MCF 10A (cell line): ENCODE measurements around the gene STXBP6. TPM values are rescaled to one million over a fixed set of nuclear protein-coding genes. Genes with fewer than 3 reads are reported as not detected.
"Not testable (repeated sequence)": the region's sequence is repeated elsewhere in the genome, so short reads cannot be mapped to it uniquely, and the experiment has no call there.

Experiments
- BruUV-seq: library from RNA; stranded (reverse); fragments of 400-500 nt; replicated peaks from 2 replicates; lab custom pipeline; 2021; lab: Mats Ljungman, UMichigan
- CTCF ChIA-PET: fragments of 300-600 bp; sonication (Branson Sonifier 250); formaldehyde crosslinking; extraction: SDS; loops from one replicate; lab custom pipeline; 2021; ENCODE audit warnings: antibody characterized with exemption, inconsistent platforms; lab: Yijun Ruan, JAX
- POLR2A ChIA-PET: fragments of 300-600, 350-650 bp; sonication (Branson Sonifier 250); formaldehyde crosslinking; extraction: SDS; loops from one replicate; lab custom pipeline; 2020; ENCODE audit warnings: antibody characterized with exemption, inconsistent platforms; lab: Yijun Ruan, JAX
- DNase-seq: peaks from one replicate; pipeline ENCODE4 v3.0.0-alpha.2; 2018; ENCODE audit not compliant: unreplicated experiment
- H3K27ac Mint-ChIP-seq: one replicate; pipeline ENCODE4 v1.8.0; 2022; ENCODE audit warnings: mild to moderate bottlenecking, low read depth, mixed read lengths; ENCODE audit not compliant: unreplicated experiment
- H3K27me3 Mint-ChIP-seq: one replicate; pipeline ENCODE4 v1.8.0; 2022; ENCODE audit warnings: mixed read lengths; ENCODE audit not compliant: insufficient read depth, unreplicated experiment
- H3K36me3 Mint-ChIP-seq: one replicate; pipeline ENCODE4 v1.8.0; 2022; ENCODE audit warnings: mild to moderate bottlenecking, moderate library complexity, mixed read lengths; ENCODE audit not compliant: insufficient read depth, unreplicated experiment
- H3K4me1 Mint-ChIP-seq: one replicate; pipeline ENCODE4 v1.8.0; 2022; ENCODE audit warnings: mixed read lengths; ENCODE audit not compliant: insufficient read depth, unreplicated experiment
- H3K4me3 Mint-ChIP-seq: one replicate; pipeline ENCODE4 v1.8.0; 2022; ENCODE audit warnings: mild to moderate bottlenecking, moderate library complexity, mixed read lengths; ENCODE audit not compliant: unreplicated experiment
- H3K9me3 Mint-ChIP-seq: one replicate; pipeline ENCODE4 v1.8.0; 2022; ENCODE audit warnings: mixed read lengths; ENCODE audit not compliant: unreplicated experiment
- CTCF ChIP-seq: fragments of 200-600 bp; IDR thresholded peaks from one replicate; pipeline ENCODE4 v1.8.0; 2022; ENCODE audit warnings: antibody characterized with exemption, mild to moderate bottlenecking; ENCODE audit not compliant: unreplicated experiment
- intact Hi-C: fragments of 100-400 bp; cut with micrococcal nuclease; formaldehyde crosslinking; loops from 2 replicates; pipeline ENCODE4 v1.14.1; 2022
- total RNA-seq: library from RNA; stranded (reverse); gene quantifications from 2 replicates; pipeline ENCODE4 v1.2.3, GENCODE V29; 2022

The STXBP6 gene
- total RNA-seq, 1 experiment from 2014 or later, result not detected

- H3K36me3 Mint-ChIP-seq, result no peaks in the 10 kb centered on the region
- no peak overlapping the region for H3K27ac Mint-ChIP-seq
- ChIA-PET POLR2A (no interaction called here), CTCF (interaction anchor here (0.6 to 1.5 kb wide), 4 partner anchors 32 to 263 kb away, joined by 3 to 8 read pairs (median 3); no protein-coding TSS in a partner anchor)
- H3K27me3 Mint-ChIP-seq, result no peaks in the 10 kb centered on the region
- intact Hi-C loops, result no loop called here
- TF ChIP-seq CTCF, result no peak
- no peaks in the 10 kb centered on the region for H3K4me1 Mint-ChIP-seq
- no peaks in the 10 kb centered on the region for H3K9me3 Mint-ChIP-seq
- no peak overlapping the region for H3K4me3 Mint-ChIP-seq
- BruUV-seq, result no TSS peak
- DNase-seq, result no peak
Observed at GRCh38 chr14:24803933-24804494, 245.9 kb downstream of the STXBP6 start.

DNA sequence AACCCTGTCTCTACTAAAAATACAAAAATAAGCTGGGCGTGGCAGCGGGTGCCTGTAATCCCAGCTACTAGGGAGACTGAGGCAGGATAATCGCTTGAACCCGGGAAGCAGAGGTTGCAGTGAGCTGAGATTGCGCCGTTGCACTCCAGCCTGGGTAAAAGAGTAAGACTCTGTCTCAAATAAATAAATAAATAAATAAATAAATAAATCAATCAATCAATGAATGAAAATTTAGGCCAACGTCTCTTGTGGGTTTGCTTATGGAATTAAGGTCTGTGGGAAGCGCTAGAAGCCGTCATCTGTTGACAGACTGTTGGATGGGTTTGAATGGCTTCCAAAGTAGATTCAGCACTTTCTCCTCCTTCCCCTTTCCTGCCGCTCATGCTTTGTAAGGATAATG, 246.5 kb downstream of the STXBP6 start:
- DNase-seq, H3K9me3 Mint-ChIP-seq, intact Hi-C loops, BruUV-seq, H3K36me3 Mint-ChIP-seq, H3K27me3 Mint-ChIP-seq, POLR2A ChIA-PET, H3K27ac Mint-ChIP-seq, H3K4me3 Mint-ChIP-seq, H3K4me1 Mint-ChIP-seq: not testable (repeated sequence)
- CTCF ChIA-PET, result interaction anchor here (0.6 to 0.7 kb wide), 2 partner anchors 33 to 200 kb away, joined by 3 read pairs; no protein-coding TSS in a partner anchor

DNA sequence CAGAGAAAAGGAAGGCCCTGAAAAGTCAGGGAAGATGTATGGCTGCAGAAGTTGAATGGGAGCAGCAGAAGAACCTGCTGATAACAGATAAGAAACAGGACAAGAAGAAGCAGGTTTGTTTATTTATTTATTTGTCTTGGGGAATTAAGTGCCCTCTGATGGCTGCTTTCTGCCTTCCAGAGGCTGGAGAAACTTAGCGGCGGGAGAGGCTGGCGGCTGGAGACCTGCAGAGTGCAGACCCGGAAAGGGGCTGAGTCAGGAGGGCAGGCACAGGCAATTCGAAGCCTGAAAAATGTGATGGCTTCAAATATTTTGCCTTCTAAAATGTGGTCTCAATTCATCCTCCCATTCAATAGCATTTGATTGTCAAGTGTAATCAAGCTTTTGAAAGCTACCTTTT, 247.7 kb downstream of the STXBP6 start:
- no peak overlapping the region for H3K4me3 Mint-ChIP-seq
- DNase-seq, result no peak
- POLR2A ChIA-PET, result no interaction called here
- intact Hi-C loops, result no loop called here
- TF ChIP-seq CTCF, result no peak
- no peak overlapping the region for H3K27ac Mint-ChIP-seq
- BruUV-seq, result no TSS peak
- peaks cover 4% of the 10 kb centered on the region for H3K9me3 Mint-ChIP-seq
- H3K27me3 Mint-ChIP-seq, result no peaks in the 10 kb centered on the region
- no peaks in the 10 kb centered on the region for H3K4me1 Mint-ChIP-seq
- no peaks in the 10 kb centered on the region for H3K36me3 Mint-ChIP-seq
- CTCF ChIA-PET, result interaction anchor here (0.6 to 0.7 kb wide), 2 partner anchors 86 to 1360 kb away, joined by 3 read pairs; no protein-coding TSS in a partner anchor

DNA sequence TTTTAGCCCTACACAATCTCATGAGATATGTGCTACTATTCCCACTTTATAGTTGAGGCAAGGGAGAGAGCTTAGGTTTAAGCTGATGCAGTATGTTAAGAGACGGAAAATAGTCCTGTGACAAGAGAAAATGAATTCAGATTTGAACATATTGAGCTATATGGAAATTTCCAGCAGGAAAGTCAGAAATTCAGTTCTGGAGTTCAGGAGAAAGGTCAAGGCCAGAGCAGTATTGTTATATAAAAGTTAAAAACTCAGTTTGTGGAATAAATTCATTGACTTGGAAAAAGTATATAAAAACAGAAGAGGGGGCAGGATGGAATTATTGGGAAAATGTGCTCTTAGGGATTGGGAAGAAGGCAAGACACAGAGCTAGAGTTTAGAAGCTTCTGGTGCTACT, 248.9 kb downstream of the STXBP6 start:
- ChIA-PET CTCF (interaction anchor here (0.9 kb wide), 1 partner anchor 91 kb away, joined by 4 read pairs; no protein-coding TSS in a partner anchor), POLR2A (no interaction called here)
- H3K36me3 Mint-ChIP-seq, result no peaks in the 10 kb centered on the region

More for the DNA sequence above, 248.9 kb downstream of the STXBP6 start:
- H3K9me3 Mint-ChIP-seq, result peaks cover 12% of the 10 kb centered on the region
- BruUV-seq, result no TSS peak
- no peak for DNase-seq
- intact Hi-C loops, result no loop called here
- TF ChIP-seq CTCF, result no peak
- no peaks in the 10 kb centered on the region for H3K4me1 Mint-ChIP-seq
- no peaks in the 10 kb centered on the region for H3K27me3 Mint-ChIP-seq
- no peak overlapping the region for H3K4me3 Mint-ChIP-seq
- H3K27ac Mint-ChIP-seq, result no peak overlapping the region
